Thyroid gland (tissue), 4 donors: Measurements from ENCODE around the gene ABR.

Source experiments
- CTCF ChIP-seq, 6 experiments: fragments of 200-600 bp in 3 of 6; fragments of 450-650 bp in 3 of 6; sonication (generic) in 3 of 6; IDR thresholded peaks; one replicate each; pipeline ENCODE4 v1.5.1; 2016 to 2019; ENCODE audit warnings: antibody characterized with exemption in 6 of 6, mild to moderate bottlenecking in 2 of 6, inconsistent platforms in 1 of 6, moderate library complexity in 1 of 6
- POLR2A ChIP-seq, 2 donors: fragments of 450-650 bp; IDR thresholded peaks; one replicate each; pipeline ENCODE4 v1.6.1; 2017; ENCODE audit warnings: antibody characterized with exemption in 2 of 2, mild to moderate bottlenecking in 2 of 2, moderate library complexity in 1 of 2

GRCh38 chr17:1169221-1169928 lies 10.4 kb downstream of the ABR start:
- TF ChIP-seq CTCF (IDR thresholded peaks at IDR 0.05) (no peak), POLR2A (IDR thresholded peaks at IDR 0.05) (no peak)
